Astrocyte (in vitro differentiated cells and primary cell): ENCODE data around the gene AGBL4.

Source experiments
- CTCF ChIP-seq: IDR thresholded peaks from 2 replicates; pipeline ENCODE4 v1.5.1; 2011; ENCODE audit warnings: low read depth, mild to moderate bottlenecking, inconsistent platforms, low read length, moderate library complexity; ENCODE audit not compliant: insufficient read depth
- EZH2 ChIP-seq: IDR thresholded peaks from 2 replicates; pipeline ENCODE4 v1.6.1; 2012; ENCODE audit warnings: mild to moderate bottlenecking, low read length, inconsistent platforms; ENCODE audit not compliant: insufficient read depth

- TF ChIP-seq CTCF (no peak), EZH2 (no peak)
Measured at GRCh38 chr1:48715921-48716320, 1307.8 kb downstream of the AGBL4 start.
